OCI-M1 (cell line): Measurements from ENCODE around the gene DGKG.

Experiments used
- DNase-seq: peaks from one replicate; lab custom pipeline; 2025; lab: John Stamatoyannopoulos, UW

The DGKG gene

GRCh38 chr3:186210852-186211500 lies 151.1 kb downstream of the DGKG start:
- DNase-seq, result peak; percentile 28

GRCh38 chr3:186209810-186210752 lies 152.0 kb downstream of the DGKG start:
- DNase-seq, result peak; percentile 93

GRCh38 chr3:186208296-186208989 lies 153.6 kb downstream of the DGKG start:
- peak; percentile 1 for DNase-seq

DNA sequence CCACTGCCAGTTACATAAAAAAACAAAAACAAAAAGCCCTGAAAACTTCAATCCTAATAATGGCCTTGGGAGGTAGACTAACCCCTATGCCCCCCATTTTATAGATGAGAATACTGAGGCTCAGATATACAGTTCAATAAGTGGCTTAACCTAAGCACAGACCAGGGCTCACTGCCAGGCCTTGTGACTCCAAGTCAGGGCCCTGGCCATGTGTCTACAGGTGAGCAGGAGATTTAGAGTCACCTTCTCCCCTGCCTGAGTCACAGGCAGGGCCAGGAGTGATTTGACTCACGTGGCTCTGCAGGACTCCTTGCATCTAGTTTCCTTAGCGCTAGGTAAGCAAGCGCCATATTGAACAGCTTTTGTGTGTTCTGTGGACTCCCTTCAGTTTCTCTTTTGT lies 154.5 kb downstream of the DGKG start:
- DNase-seq, result no peak

GRCh38 chr3:186200726-186201125 lies 161.3 kb downstream of the DGKG start:
- DNase-seq, result no peak

- no peak for DNase-seq
Measured at GRCh38 chr3:186198442-186198841, 163.6 kb downstream of the DGKG start.

GRCh38 chr3:186194451-186194811 lies 167.6 kb downstream of the DGKG start:
- no peak for DNase-seq

DNA sequence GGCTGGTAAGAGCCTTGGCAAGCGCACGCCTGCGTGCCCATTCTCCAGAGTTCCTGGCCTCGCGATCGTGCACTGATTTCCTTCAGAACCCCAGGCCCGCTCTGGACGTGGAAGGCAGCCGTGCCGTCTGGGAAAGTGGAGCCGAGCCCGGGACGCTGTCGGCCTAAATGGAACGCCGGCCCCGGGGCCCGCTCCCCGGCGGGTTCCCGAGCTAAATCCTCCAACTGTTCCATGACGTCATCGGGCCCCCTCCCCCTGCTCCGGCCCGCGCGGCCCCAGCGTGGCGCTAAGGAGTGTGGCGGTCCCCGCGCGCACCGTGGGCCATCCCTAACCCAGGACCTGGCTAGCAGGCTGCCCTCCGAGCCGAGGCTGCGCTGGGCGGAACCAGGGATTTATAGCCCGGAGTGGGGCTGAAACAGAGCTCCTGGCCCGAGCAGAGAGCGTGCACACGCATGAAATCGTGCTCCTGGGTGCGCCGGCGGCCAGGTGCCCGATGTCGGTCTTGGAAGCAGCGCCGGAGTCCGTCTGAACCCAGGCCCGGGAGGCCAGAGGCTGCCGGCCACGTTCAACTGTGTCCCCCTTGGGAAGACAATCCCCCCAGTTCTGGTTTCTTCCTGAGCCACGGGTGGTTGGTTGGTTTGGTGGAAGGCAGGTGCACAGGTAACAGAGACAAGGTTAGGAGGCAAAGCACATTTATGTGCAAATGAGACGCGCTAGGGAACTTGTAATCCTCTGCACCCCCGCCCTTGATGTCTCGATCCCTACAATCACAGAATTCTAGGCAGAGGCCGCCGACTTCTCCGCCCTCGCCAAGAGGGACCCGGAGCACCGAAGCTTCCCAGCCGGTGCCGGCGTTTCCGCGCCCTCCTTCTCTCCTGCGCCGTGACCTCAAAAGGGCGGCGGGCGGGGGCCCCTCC lies 168.2 kb downstream of the DGKG start:
- no peak for DNase-seq

- DNase-seq, result no peak
Measured at GRCh38 chr3:186192823-186193222, 169.2 kb downstream of the DGKG start.

DNA sequence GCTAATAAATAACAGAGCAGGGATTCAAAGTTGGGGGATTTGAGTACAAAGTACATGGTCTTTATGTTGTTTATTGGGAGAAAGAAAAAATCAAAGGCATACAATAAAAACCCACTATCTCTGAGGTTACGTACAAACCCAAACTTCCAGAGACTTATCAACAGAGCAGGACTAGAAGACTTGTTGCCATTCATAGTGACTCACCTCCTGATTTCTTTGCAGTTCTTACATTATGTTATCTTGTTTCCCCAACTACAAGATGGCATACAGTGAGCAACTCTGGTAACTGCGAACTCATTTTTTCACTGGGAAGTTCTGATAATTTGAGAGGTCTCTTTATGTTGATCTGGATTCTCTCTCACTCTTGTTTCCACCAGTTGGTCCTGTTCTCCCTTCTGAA lies 172.5 kb downstream of the DGKG start:
- peak; percentile 5 for DNase-seq

GRCh38 chr3:186187401-186188275 lies 174.4 kb downstream of the DGKG start:
- DNase-seq, result no peak

DNA sequence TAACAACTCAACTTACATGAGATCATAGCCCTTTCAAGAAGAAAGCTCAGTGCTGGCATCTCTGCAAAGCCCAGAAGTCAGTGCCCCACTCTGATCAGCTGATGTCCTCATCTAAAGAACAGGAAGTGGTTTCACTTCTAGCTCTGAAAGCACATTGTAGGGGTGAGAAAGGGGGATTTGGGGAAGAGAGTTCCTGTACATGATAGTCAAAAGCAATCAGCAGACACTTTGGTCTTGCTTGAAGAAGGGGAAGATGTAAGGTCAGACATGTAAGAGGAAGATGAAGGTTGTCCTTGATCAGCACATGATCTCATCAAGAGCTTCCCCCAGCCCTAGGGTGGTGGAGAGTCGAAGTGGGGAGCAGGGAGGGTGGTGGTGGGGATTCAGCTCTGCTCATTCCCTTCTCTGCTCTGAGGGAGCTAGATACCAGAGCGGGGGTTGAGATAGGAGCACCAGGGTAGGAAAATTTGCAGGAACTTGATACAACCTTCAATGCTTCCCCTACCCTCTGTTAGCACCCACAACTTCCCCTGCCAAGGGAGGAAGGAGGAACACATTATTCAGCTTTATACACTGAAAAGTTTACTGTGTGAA lies 176.7 kb downstream of the DGKG start:
- peak; percentile 69 for DNase-seq

DNA sequence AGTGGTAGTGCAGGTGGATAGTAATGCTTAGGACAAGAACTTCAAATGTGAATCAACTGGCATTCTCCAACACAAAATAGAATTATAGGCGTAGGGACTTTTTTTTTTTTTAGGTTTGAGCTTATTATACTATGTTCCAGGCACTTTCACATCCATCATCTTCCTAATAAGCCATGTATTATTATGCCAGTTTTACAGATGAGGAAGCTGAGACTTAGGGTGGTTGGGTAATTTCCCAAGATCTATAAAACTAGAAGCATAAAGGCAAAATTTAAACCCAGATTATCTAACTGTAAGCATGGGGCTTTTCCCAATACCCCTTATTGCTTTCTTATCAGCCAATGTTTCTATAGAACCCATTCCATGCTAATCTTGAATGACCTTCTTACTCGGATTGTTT lies 178.0 kb downstream of the DGKG start:
- DNase-seq, result no peak

GRCh38 chr3:186182850-186183249 lies 179.2 kb downstream of the DGKG start:
- DNase-seq, result no peak

GRCh38 chr3:186181901-186182300 lies 180.1 kb downstream of the DGKG start:
- no peak for DNase-seq

GRCh38 chr3:186180891-186181481 lies 181.0 kb downstream of the DGKG start:
- no peak for DNase-seq

GRCh38 chr3:186180151-186180550 lies 181.9 kb downstream of the DGKG start:
- DNase-seq, result no peak

- no peak for DNase-seq
Measured at GRCh38 chr3:186178412-186178811, 183.6 kb downstream of the DGKG start.

DNA sequence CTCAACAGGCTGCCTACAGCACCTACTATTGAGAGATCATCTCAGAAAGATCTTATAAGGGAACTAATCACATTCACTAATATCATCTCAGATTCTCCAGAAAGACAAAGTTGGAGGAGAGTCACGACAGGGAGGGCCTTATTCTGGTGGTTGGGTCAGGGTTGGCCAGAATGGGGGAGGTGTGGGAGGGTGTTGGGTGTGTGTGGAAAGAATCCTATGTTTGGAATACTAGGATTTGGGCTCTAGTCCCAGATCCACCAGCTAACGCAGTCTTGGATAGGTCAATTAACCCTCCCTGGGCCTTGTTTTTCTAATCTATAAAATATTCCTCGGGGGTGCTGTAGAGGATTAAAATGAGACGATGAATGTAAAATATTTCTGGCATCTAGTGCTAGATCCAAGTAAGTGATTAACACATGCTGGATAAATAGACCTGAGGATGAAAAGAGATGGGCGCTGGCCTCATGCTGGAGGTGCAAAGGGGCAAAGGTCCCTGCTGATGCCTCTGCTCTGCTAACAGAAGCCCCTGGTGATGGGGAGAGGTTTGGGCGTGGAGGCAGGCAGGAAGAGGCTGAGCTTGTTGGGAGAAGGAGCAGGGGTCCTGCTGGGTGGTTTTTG lies 185.6 kb downstream of the DGKG start:
- no peak for DNase-seq
